IPS DF 4.7 (cell line): ENCODE results near the gene DPH2.

Experiments used
- DNase-seq: peaks from one replicate; pipeline ENCODE4 v3.0.0-alpha.2; 2013; ENCODE audit warnings: low spot score; ENCODE audit errors: extremely low read depth

DPH2 gene

GRCh38 chr1:43982808-43983207 is 13.0 kb downstream of the DPH2 start:
- DNase-seq: no peak

- no peak for DNase-seq
These were observed 13.6 kb downstream of the DPH2 start for GRCh38 chr1:43983253-43983899.

GRCh38 chr1:43984855-43985254 is 15.0 kb downstream of the DPH2 start:
- no peak for DNase-seq

- DNase-seq: no peak
These were observed 16.3 kb downstream of the DPH2 start for GRCh38 chr1:43985984-43986595.

GRCh38 chr1:43986712-43987111 is 16.9 kb downstream of the DPH2 start:
- no peak for DNase-seq

GRCh38 chr1:43987159-43987902 is 17.5 kb downstream of the DPH2 start:
- DNase-seq: no peak

- DNase-seq: no peak
These were observed 20.7 kb downstream of the DPH2 start for GRCh38 chr1:43990271-43991199.

GRCh38 chr1:43991200-43991475 is 21.3 kb downstream of the DPH2 start:
- DNase-seq: no peak

GRCh38 chr1:43991476-43992231 is 21.8 kb downstream of the DPH2 start, which contains the start of gene CCDC24:
CCDC24 (plus strand) TSS chr1:43991599; CDS start chr1:43991879, 280 bp downstream.
- DNase-seq: no peak

GRCh38 chr1:43992232-43992995 is 22.6 kb downstream of the DPH2 start:
- no peak for DNase-seq

- no peak for DNase-seq
These were observed 23.6 kb downstream of the DPH2 start for GRCh38 chr1:43993206-43993914.

GRCh38 chr1:43994071-43994470 is 24.3 kb downstream of the DPH2 start:
- DNase-seq: no peak

- no peak for DNase-seq
These were observed 25.3 kb downstream of the DPH2 start for GRCh38 chr1:43994794-43995790.

GRCh38 chr1:43995984-43996732 is 26.3 kb downstream of the DPH2 start:
- no peak for DNase-seq

- no peak for DNase-seq
These were observed 26.9 kb downstream of the DPH2 start for GRCh38 chr1:43996733-43997115.

- no peak for DNase-seq
These were observed 27.6 kb downstream of the DPH2 start for GRCh38 chr1:43997295-43997999.

- DNase-seq: no peak
These were observed 28.2 kb downstream of the DPH2 start for GRCh38 chr1:43998000-43998378.
